ELF-1 (cell line): ENCODE measurements around the gene PARVG.

ENCODE experiments used
- DNase-seq: peaks from one replicate; pipeline ENCODE4 v3.0.0-alpha.2; 2016; ENCODE audit warnings: low read depth, low spot score

PARVG gene

GRCh38 chr22:44195189-44195871 is 14.6 kb downstream of the PARVG start:
- no peak for DNase-seq

GRCh38 chr22:44196241-44196640 is 15.5 kb downstream of the PARVG start:
- no peak for DNase-seq

GRCh38 chr22:44196731-44197131 is 16.0 kb downstream of the PARVG start:
- DNase-seq, result no peak

- no peak for DNase-seq
Observed at GRCh38 chr22:44197271-44197670, 16.5 kb downstream of the PARVG start.

- no peak for DNase-seq
Observed at GRCh38 chr22:44199164-44199563, 18.4 kb downstream of the PARVG start.

- no peak for DNase-seq
Observed at GRCh38 chr22:44199866-44200265, 19.1 kb downstream of the PARVG start.

- no peak for DNase-seq
Observed at GRCh38 chr22:44200451-44200850, 19.7 kb downstream of the PARVG start.

- no peak for DNase-seq
Observed at GRCh38 chr22:44200855-44201550, 20.3 kb downstream of the PARVG start.

- DNase-seq, result no peak
Observed at GRCh38 chr22:44201665-44202064, 20.9 kb downstream of the PARVG start.

- no peak for DNase-seq
Observed at GRCh38 chr22:44202261-44202789, 21.6 kb downstream of the PARVG start.

GRCh38 chr22:44203203-44203602 is 22.5 kb downstream of the PARVG start:
- DNase-seq, result no peak

- DNase-seq, result no peak
Observed at GRCh38 chr22:44204739-44205515, 24.2 kb downstream of the PARVG start.

GRCh38 chr22:44205516-44206329 is 25.0 kb downstream of the PARVG start:
- DNase-seq, result no peak

GRCh38 chr22:44206330-44206645 is 25.6 kb downstream of the PARVG start:
- DNase-seq, result no peak

- DNase-seq, result no peak
Observed at GRCh38 chr22:44206696-44207095, 26.0 kb downstream of the PARVG start.

GRCh38 chr22:44207173-44207980 is 26.7 kb downstream of the PARVG start:
- no peak for DNase-seq

- no peak for DNase-seq
Observed at GRCh38 chr22:44207981-44208317, 27.2 kb downstream of the PARVG start.

GRCh38 chr22:44209343-44209742 is 28.6 kb downstream of the PARVG start:
- no peak for DNase-seq

GRCh38 chr22:44210722-44211121 is 30.0 kb downstream of the PARVG start:
- DNase-seq, result no peak

- DNase-seq, result no peak
Observed at GRCh38 chr22:44211256-44211945, 30.7 kb downstream of the PARVG start.
